NCI-H69 (cell line): ENCODE measurements around the gene SCMH1.
A peak's percentile ranks its signal among the peaks of the same experiment; 100 is the strongest.
"Not testable (repeated sequence)": the region's sequence is repeated elsewhere in the genome, so short reads cannot be mapped to it uniquely, and the experiment has no call there.

Experiments
- DNase-seq: peaks from one replicate; lab custom pipeline; 2025; lab: John Stamatoyannopoulos, UW

SCMH1 gene

GRCh38 chr1:41241749-41242341, at the start of gene SCMH1:
TSS of gene SCMH1 (minus strand) at chr1:41242306. CDS start at chr1:41186133, 56,173 bp downstream.
- peak; percentile 85 for DNase-seq

GRCh38 chr1:41291195-41291594, 49.1 kb upstream of the SCMH1 start:
- no peak for DNase-seq

DNA sequence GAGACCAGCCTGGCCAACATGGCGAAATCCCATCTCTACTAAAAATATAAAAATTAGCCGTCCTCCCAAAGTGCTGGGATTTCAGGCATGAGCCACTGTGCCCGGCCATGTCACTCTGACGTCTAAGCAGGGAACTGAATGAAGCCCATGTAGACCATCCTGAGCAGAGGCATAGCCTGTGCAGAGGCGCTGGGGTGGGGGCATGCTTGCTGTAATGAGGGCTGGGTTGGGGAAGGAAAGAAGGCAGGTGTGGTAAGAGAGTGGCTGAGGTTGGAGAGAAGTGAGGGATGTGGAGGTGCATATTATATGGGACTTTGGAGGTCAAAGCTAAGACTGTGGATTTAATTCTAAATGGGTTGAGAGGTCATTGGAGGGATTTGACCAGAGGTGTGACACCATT, 47.1 kb upstream of the SCMH1 start:
- DNase-seq, result no peak

GRCh38 chr1:41286992-41287391, 44.9 kb upstream of the SCMH1 start:
- DNase-seq, result peak; percentile 4

GRCh38 chr1:41286486-41286885, 44.4 kb upstream of the SCMH1 start:
- peak; percentile 28 for DNase-seq

- DNase-seq, result no peak
Measured at GRCh38 chr1:41285818-41286217, 43.7 kb upstream of the SCMH1 start.

GRCh38 chr1:41284121-41284520, 42.0 kb upstream of the SCMH1 start:
- DNase-seq, result no peak

- DNase-seq, result peak; percentile 39
Measured at GRCh38 chr1:41282679-41283317, 40.7 kb upstream of the SCMH1 start.

DNA sequence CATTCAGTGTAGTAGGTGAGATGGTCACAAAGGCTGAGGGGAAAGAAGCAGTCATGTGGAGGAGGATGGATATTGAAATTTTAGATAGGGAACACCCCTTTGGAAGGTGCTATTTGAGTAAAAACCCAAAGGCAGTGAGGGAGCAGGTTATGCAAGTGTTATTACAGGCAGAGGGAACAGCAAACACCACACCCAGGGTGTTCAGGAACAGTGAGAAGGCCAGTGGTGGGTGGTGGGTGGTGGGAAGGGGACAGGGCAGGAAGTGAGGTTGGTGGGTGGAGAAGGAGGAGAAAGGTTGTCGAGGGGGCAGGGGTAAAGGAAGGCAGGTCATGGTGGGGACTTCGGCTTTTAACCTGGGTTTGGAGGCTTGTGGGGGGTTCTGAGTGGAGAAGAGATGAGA, 39.2 kb upstream of the SCMH1 start:
- DNase-seq, result no peak

GRCh38 chr1:41280202-41281032, 38.3 kb upstream of the SCMH1 start:
- no peak for DNase-seq

- DNase-seq, result no peak
Measured at GRCh38 chr1:41278076-41278475, 36.0 kb upstream of the SCMH1 start.

- DNase-seq, result peak; percentile 59
Measured at GRCh38 chr1:41277371-41277975, 35.4 kb upstream of the SCMH1 start.

DNA sequence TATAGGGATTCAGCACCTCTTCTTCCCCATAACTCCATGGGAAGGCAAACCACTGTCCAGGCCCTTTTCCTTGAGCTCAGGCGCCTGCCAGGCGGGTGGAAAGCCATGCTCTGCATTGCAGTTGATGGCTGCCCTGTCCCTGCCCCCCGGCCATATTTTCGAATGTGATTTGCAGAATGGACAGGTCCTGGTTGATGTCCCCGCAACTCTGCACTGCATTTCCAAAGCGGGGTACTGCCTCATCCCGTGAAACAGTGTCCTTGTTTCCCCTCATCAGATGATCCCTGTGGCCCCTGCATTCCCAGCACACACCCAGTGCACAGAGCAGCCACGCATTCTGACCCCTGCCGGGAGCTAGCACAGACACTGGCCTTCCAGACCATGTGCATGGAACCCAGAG, 33.7 kb upstream of the SCMH1 start:
- no peak for DNase-seq

DNA sequence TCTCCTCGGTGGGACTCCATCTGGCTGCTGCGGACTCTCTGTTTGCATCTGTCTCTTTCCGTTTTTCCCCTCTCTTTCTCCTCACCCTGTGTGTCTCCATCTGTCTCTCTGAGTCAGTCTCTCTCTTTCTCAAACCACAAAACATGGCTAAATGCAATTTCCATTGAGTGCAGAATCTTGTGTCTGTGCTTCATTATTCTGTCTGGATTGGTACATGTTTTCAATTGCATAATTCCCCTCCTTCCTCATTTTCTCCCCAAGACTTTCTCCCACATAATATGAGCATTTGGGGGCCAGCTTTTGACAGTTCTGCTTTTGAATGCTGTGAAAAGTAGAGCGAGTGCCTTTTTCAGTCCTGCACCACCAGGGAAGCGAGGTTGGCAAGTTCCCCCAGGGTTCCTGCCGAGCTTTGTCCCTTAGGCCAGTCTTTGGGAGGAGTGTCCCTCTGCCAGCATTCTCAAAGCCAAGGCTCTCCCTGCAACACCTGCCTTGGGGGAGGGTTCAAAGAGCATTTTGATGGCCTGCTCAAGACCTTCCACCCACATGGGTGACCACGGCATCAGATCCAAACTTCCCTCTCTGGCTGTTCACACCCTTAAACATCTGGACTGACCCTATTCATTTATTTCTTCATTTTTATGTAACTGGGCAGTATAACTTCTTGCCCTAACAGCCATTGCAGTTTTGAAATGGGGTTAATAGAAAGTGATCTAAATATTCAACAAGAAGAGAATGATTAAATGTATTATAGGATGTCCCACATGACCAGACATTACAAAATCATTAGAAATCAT, 32.8 kb upstream of the SCMH1 start:
- DNase-seq, result no peak

DNA sequence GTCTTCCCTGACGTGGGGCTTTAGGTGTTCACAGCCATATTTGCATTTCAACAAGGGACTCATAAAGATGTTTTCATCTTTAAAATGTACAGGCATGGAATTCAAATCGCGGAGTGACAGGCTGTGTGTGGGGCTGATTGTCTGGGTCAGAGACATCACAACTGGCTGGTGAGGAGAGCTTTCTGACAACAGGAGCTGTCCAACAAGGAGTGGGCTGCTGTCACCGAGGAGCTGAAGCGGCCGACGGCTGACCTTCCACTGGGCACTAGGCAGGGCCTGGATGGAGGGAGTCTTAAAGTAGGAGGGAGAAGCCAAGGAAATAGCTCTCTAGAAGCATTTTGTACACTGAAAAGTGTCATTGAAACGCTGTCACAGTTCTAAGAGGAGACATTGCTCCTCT, 30.5 kb upstream of the SCMH1 start:
- no peak for DNase-seq

GRCh38 chr1:41268154-41268770, 26.2 kb upstream of the SCMH1 start:
- peak; percentile 78 for DNase-seq

DNA sequence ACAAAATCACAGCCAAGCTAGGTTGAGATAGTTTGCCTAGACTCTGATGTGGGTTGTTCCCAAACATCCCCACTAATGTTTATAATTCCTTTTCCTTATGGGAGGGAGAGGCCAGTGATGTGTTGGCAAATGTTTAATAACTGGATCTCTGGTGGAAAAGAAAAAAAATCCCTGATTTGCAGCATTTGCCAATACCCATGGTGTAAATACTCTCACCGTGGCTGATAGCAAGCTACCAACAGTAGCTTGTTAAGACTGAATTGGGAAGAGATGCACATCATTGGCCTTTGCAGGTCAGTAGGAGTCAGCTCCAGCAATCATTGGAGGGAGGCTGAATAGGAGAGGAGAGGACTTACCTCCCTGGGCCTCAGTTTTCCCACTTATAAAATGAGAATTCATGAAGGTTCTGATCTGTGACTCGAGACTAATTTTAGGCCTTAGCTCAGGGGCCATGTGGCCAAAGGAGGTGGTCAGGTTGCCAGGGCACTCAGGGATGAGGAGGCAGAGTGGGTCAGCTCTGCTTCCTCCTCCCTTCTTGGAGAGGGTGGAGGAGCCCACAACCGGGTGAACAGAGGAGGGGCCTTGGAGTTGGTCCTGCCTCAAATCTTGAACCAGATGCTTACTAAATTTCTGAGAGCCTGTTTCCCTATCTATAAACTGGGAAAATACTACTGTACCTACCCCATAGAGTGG, 20.0 kb upstream of the SCMH1 start:
- no peak for DNase-seq

GRCh38 chr1:41260768-41261167, 18.7 kb upstream of the SCMH1 start:
- no peak for DNase-seq

GRCh38 chr1:41259221-41259620, 17.1 kb upstream of the SCMH1 start:
- DNase-seq, result no peak

DNA sequence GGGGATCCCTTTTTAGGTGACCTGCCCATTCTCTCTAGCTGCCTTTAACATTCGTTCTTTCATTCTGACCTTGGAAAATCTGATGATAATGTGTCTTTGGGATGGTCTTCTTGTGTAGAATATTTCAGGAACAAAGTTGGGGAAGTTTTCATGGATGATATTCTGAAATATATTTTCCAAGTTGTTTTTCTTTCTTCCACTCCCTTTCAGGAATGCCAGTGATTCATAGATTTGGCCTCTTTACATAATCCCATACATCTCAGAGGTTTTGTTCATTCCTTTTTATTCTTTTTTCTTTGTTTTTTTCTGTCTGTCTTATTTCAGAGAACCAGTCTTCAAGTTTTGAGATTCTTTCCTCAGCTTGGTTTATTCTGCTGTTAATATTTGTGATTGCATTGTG, 13.9 kb upstream of the SCMH1 start:
- DNase-seq, result no peak

DNA sequence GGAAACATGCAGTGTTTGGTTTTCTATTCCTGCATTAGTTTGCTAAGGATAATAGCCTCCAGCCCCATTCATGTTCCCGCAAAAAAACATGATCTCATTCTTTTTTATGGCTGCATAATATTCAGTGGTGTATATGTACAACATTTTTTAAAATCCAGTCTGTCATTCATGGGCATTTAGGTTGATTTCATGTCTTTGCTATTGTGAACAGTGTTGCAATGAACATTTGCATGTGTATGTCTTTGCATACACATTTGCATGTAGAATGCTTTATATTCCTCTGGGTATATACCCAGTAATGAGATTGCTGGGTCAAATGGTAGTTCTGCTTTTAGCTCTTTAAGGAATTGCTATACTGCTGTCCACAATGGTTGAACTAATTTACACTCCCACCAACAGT, 9.0 kb upstream of the SCMH1 start:
- not testable (repeated sequence) for DNase-seq
